HG03457 (cell line): ENCODE results near the gene RNF208.

ENCODE experiments used
- ATAC-seq: cut with Tn5 transposase; IDR thresholded peaks from one replicate; pipeline ENCODE4 v1.9.1; 2021; ENCODE audit warnings: moderate number of reproducible peaks; ENCODE audit not compliant: unreplicated experiment

Gene RNF208

DNA sequence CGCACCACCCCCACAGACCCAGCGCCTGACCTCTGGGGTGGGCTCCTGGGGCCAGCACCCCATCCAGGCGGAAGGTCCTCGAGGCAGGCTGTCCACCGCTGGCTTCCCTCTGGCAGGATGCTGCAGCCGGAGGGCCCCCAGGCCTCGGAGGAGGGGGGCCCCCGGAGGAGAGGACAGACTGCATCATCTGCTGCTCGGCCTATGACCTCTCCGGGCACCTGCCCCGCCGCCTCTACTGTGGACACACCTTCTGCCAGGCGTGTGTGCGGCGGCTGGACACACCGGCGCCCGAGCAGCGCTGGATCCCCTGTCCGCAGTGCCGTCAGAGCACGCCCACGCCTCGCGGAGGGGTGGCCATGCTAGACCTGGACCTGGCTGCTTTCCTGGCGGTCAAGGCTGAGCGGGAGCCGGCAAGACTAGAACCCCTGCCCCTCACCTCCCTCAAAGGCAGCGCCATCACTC, 6.5 kb upstream of the RNF208 start:
- no peak for ATAC-seq

GRCh38 chr9:137227853-137228505, 5.9 kb upstream of the RNF208 start:
- ATAC-seq = no peak

DNA sequence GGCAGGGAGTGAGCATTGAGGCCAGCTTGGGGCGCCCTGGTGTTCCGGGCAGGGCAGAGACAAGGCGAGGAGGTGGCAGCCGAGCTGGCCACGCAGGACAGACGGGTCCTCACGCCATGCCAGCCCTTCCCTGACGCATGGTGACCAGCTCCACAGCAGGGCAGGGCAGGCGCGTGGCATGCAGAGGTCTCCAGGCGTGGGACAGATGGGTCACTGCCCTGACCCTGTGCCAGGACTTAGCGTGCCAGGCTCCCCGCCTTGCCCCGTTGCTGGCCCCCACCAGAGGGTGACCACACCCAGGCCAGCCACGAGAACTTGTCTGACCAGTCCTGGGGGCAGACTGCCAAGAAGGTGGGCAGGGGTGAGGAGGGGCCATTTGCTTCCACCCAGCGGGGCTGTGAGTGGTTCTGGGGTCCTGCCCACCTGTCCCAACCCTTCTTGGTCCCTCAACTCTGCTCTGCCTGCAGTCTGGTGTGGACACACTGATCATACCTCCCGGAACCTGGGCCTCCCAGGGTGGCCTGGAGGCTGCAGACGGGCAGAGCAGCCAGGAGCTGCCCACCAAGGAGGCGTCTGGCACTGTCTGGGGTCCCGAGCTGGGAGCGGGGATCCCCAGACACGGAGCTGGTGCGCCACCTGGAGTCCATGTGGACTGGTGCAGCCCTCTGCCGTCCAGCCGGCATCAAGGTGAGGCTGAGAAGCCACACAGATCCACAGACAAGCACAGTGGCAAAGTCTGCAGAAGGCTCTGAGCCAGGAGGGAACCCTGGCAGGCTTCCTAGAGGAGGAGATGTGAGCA, 5.2 kb upstream of the RNF208 start, which contains the start of gene RNF224:
TSS of gene RNF224 (plus strand) at position 449 of the 799 bp plus-strand sequence. CDS start 834 bp downstream, outside the sequence.
- ATAC-seq = no peak

DNA sequence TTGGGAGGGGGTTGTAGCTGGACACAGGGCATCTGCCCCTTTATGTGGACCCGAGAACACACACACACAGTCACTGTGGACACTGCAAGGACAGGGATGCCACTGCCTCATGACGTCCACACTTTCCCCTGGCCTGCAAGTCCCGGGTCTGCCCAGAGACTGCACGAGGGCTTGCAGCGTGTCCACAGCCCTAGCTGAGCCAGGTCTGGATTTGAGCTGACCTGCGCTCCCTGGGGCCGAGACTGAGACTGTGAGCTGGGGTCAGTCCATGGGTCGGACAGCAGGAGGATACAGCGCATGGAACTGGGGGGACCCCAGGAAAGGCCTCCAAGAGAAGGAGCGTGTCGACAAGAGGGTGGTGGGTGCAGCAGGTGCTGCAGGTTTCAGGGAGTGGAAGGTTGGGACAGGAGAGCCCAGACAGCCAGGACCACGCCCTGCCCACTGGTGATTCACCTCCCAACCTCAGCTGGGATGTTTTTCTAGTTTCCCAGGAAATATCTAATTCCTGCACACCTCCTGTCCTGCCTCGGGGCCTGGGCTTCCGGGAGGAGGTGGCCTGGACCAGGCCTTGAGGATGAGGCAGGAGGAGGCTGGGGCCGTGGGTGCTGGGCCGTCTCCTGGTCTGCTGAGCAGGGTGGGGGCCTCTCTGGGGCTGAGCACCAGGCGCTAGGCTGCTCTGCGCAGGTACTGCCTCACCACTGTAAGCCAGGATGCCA, 4.5 kb upstream of the RNF208 start:
- ATAC-seq = no peak

GRCh38 chr9:137225699-137226331, 3.8 kb upstream of the RNF208 start:
- ATAC-seq = no peak

GRCh38 chr9:137224830-137225694, 3.0 kb upstream of the RNF208 start, which contains the start of gene CYSRT1:
Gene CYSRT1, plus strand, starts transcription at chr9:137225174. Its CDS starts 448 bp downstream, at chr9:137225622.
- no peak for ATAC-seq

DNA sequence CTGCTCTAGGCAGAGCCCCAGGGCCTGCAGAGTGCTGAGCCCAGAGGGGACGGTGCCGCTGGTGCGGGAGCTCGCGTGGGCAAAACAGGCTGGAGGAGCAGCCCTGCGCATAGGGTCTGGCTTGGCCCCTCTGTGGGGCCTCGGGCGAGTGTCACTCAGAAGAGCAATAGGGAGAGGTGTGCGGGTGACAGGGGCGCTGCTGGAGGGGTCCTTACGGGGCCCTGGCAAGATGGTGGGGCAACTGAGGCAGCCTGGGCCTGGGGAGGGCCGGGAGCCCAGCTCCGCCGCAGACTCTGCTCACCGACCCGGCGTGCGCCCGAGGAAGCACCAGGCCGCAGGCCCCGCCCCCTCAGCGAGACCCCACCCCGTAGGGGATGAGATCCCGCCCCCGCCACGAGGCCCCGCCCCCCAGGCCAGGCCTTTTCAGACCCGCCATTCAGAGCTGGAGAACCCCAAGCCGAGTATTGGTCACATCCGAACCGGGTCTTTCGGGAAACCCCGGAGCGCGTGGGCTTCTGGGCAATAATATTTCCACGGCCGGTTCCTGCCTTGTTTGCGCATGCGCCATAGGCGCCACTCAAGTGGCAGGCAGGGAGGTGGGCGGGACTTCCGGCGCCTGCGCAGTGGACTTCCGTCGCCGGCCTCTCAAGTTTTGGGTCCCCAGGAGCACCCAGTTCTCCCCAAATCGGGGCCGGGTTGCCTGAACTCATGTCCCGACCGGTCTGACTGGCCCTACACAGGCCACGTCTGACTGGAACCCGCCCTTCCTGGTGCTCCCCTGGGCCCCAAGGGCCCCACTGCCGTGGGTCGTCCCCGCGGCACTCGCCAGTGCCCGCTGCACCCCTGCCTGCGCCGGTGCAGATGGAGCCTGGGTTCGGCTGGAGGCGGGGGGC, 1.3 kb upstream of the RNF208 start:
- ATAC-seq = peak; percentile 52

DNA sequence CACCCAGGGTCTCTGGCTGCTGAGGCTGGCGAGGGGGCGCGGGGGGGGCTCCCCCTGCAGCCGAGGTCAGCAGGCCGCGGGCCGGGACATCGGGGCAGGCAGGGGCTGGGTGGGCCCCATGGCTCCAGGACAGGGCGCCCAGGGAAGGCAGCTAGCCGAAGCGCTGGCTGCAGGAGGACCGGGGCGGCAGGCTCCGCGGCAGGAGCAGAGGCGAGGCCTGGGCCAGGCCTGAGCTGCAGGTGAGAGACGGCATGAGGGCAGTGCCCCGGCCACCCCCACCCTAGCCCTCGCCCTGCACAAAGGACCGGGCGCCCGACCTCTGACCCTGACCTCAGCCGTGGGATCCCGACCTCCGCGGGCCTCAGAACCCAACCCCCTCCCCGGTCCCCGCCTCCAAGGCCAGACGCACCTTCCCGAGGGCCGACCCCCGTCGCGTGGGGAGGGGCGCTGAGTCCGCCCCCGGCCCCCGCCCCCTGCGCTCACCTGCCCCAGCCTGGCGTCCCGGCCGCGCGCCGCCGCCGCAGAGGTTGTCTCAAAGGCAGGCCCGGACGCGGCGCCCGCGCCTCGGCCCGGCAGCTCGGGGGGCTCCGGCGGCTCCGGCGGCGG, 431 bp downstream of the RNF208 start:
- ATAC-seq = no peak

- ATAC-seq = no peak
Measured at GRCh38 chr9:137221095-137221505, 940 bp downstream of the RNF208 start.

GRCh38 chr9:137220317-137221094, 1.5 kb downstream of the RNF208 start:
- ATAC-seq = no peak

GRCh38 chr9:137219757-137220316, 2.2 kb downstream of the RNF208 start:
- ATAC-seq = no peak

- no peak for ATAC-seq
Measured at GRCh38 chr9:137218754-137219271, 3.2 kb downstream of the RNF208 start.

DNA sequence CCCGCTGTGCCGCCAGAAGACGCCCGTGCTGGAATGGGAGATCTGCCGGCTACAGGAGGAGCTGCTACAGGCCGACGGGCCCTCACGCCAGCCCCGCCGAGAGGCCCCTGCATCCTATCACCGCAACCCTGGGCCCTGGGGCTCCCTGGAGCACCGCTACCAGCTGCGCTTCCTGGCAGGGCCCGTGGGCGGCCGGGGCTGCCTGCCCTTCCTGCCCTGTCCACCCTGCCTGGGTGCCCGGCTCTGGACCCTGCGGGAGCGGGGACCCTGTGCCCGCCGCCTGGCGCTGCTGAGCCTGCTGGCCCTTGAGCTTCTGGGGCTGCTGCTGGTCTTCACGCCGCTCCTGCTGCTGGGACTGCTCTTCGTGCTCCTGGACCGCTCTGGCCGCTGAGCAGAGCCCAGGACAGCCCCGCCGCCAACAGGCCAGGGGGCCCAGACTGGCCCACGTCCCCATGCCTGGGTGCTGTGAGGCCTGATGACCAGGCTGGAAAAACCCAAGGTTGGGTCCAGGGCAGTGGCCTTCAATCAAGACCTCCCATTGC, 3.8 kb downstream of the RNF208 start:
- no peak for ATAC-seq

- ATAC-seq = no peak
Measured at GRCh38 chr9:137217276-137218211, 4.5 kb downstream of the RNF208 start.

DNA sequence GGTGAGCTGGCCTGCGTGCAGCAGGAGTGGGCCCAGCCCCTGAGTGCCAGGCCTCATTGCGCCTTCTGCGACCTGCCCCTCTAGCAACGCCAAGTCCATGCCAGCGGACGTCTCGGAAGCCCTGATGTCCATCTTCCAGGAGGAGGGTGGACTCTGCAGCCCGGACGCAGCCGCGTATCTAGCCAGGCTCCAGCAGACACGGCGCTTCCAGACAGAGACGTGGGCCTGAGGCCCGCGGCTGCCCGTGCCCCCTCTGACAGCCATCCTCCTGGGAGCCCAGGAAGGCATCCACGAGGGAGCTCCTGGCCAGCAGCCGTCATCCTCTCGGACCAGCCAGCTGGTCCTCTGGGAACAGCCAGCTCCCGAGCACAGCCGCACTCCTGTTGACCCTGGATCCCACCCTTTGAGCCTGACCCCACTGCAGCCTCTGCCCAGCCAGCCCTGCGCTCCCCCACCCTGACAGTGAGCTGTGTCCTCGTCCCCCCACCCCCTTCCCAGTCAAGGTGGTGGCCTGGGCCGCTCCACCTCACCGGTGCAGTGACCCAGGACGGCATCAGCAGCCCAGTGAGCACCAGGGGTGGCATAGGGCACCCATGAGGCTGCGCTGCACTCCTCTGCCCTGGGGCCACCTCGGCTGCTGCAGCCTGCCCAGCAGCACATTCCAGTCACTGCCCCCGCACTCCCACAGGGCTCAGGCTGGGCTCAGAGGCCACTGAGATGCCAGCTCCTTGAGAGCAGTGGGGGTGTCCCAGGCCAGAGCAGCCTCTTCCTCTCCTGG, 5.7 kb downstream of the RNF208 start:
- no peak for ATAC-seq
